Measurements from ENCODE around the gene ATF7. TPM values are rescaled to one million over a fixed set of nuclear protein-coding genes. Genes with fewer than 3 reads are reported as not detected.

ATF7 gene
- polyA plus RNA-seq, 2 of the 4 experiments (the other 2 are of a cell fraction) = 22.9 to 38.9 TPM

DNA sequence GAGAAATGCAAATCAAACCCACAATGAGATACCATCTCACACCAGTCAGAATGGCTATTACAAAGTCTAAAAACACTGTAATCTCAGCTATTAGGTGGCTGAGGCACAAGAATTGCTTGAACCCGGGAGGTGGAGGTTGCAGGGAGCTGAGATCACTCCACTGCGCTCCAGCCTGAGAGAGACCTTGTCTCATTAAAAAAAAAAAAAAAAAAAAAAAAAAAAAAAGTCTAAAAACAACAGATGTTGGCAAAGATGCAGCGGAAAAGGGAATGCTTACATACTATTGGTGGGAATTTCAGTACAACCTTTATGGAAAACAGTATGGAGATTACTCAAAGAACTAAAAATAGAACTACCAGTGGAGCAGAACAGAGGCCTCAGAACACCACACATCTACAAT, 19.0 kb upstream of the ATF7 start:
- TF ChIP-seq HEYL (CRISPR knock-in tag; IDR thresholded peaks at IDR 0.05) (no peak), TFCP2L1 (CRISPR knock-in tag; IDR thresholded peaks at IDR 0.05) (no peak), ESRRA (IDR thresholded peaks at IDR 0.05; ENCODE audit: borderline replicate concordance, low read length) (no peak), KDM5A (IDR thresholded peaks at IDR 0.05) (no peak), MYC (IDR thresholded peaks at IDR 0.05; ENCODE audit: borderline replicate concordance, low read length) (no peak), CEBPB (IDR thresholded peaks at IDR 0.05) (no peak), EHF (CRISPR knock-in tag; IDR thresholded peaks at IDR 0.05) (no peak), MAZ (IDR thresholded peaks at IDR 0.05; ENCODE audit: borderline replicate concordance, low read depth, low read length) (no peak), SREBF2 (IDR thresholded peaks at IDR 0.05) (no peak), GATA3 (IDR thresholded peaks at IDR 0.05; ENCODE audit: borderline replicate concordance) (no peak)
- TF ChIP-seq, protein P1, sequence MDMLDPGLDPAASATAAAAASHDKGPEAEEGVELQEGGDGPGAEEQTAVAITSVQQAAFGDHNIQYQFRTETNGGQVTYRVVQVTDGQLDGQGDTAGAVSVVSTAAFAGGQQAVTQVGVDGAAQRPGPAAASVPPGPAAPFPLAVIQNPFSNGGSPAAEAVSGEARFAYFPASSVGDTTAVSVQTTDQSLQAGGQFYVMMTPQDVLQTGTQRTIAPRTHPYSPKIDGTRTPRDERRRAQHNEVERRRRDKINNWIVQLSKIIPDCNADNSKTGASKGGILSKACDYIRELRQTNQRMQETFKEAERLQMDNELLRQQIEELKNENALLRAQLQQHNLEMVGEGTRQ (IDR thresholded peaks at IDR 0.05) = no peak
- TF ChIP-seq, protein P2, sequence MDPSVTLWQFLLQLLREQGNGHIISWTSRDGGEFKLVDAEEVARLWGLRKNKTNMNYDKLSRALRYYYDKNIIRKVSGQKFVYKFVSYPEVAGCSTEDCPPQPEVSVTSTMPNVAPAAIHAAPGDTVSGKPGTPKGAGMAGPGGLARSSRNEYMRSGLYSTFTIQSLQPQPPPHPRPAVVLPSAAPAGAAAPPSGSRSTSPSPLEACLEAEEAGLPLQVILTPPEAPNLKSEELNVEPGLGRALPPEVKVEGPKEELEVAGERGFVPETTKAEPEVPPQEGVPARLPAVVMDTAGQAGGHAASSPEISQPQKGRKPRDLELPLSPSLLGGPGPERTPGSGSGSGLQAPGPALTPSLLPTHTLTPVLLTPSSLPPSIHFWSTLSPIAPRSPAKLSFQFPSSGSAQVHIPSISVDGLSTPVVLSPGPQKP (IDR thresholded peaks at IDR 0.05; ENCODE audit: low read depth, low read length) = no peak
- TF ChIP-seq, protein P3, sequence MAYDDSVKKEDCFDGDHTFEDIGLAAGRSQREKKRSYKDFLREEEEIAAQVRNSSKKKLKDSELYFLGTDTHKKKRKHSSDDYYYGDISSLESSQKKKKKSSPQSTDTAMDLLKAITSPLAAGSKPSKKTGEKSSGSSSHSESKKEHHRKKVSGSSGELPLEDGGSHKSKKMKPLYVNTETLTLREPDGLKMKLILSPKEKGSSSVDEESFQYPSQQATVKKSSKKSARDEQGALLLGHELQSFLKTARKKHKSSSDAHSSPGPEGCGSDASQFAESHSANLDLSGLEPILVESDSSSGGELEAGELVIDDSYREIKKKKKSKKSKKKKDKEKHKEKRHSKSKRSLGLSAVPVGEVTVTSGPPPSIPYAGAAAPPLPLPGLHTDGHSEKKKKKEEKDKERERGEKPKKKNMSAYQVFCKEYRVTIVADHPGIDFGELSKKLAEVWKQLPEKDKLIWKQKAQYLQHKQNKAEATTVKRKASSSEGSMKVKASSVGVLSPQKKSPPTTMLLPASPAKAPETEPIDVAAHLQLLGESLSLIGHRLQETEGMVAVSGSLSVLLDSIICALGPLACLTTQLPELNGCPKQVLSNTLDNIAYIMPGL (CRISPR knock-in tag; IDR thresholded peaks at IDR 0.05; ENCODE audit: borderline replicate concordance) = no peak
- TF ChIP-seq, protein P4, sequence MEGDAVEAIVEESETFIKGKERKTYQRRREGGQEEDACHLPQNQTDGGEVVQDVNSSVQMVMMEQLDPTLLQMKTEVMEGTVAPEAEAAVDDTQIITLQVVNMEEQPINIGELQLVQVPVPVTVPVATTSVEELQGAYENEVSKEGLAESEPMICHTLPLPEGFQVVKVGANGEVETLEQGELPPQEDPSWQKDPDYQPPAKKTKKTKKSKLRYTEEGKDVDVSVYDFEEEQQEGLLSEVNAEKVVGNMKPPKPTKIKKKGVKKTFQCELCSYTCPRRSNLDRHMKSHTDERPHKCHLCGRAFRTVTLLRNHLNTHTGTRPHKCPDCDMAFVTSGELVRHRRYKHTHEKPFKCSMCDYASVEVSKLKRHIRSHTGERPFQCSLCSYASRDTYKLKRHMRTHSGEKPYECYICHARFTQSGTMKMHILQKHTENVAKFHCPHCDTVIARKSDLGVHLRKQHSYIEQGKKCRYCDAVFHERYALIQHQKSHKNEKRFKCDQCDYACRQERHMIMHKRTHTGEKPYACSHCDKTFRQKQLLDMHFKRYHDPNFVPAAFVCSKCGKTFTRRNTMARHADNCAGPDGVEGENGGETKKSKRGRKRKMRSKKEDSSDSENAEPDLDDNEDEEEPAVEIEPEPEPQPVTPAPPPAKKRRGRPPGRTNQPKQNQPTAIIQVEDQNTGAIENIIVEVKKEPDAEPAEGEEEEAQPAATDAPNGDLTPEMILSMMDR (IDR thresholded peaks at IDR 0.05) = no peak
- TF ChIP-seq, protein P5, sequence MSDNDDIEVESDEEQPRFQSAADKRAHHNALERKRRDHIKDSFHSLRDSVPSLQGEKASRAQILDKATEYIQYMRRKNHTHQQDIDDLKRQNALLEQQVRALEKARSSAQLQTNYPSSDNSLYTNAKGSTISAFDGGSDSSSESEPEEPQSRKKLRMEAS (IDR thresholded peaks at IDR 0.05) = no peak
- ChIA-PET CTCF (interaction anchor here (0.6 kb wide), 1 partner anchor 122 kb away, joined by 3 read pairs; no protein-coding TSS in a partner anchor), POLR2A (no interaction called here)
- Histone ChIP-seq H3K4me3 (no peak overlapping the region), H3K4me1 (no peaks in the 10 kb centered on the region), H3K4me2 (no peak overlapping the region), H3K9me3 (no peaks in the 10 kb centered on the region), H3K27ac (no peak overlapping the region)
- 67% methylated on average over 3 of the region's 3 CpGs for WGBS (ENCODE audit: missing lambda C conversion rate)
- no peak for ATAC-seq
- DNase-seq (ENCODE audit: low read depth in 1 of 2, low spot score in 1 of 2) = no peak
- no peak for FAIRE-seq

DNA sequence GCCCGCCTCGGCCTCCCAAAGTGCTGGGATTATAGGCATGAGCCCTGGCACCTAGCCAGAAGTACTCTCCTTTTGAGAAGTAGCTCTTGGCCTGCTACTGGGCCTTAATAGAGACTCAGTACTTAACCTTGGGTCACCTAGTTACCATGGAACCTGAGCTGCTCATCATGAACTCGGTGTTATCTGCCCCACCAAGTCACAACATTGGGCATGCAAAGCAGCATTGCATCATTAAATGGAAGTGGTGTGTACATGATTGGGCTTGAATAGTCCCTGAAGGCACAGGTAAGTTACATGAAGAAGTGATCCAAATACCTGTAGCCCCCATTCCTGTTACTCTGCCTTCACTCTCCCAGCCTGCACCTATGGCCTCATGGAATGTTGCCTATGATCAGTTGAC, 18.0 kb upstream of the ATF7 start:
- ChIA-PET POLR2A (no interaction called here), CTCF (interaction anchor here (0.6 to 1.7 kb wide), 2 partner anchors 15 to 124 kb away, joined by 3 read pairs; no protein-coding TSS in a partner anchor)
- no peak overlapping the region for H3K27ac ChIP-seq
- ATAC-seq = no peak
- H3K4me2 ChIP-seq = no peak overlapping the region
- WGBS (ENCODE audit: missing lambda C conversion rate) = 68% methylated on average over 3 of the region's 3 CpGs
- no peak overlapping the region for H3K4me3 ChIP-seq
- TF ChIP-seq CHD4 (IDR thresholded peaks at IDR 0.05; ENCODE audit: borderline replicate concordance) = no peak
- TF ChIP-seq, protein P6, sequence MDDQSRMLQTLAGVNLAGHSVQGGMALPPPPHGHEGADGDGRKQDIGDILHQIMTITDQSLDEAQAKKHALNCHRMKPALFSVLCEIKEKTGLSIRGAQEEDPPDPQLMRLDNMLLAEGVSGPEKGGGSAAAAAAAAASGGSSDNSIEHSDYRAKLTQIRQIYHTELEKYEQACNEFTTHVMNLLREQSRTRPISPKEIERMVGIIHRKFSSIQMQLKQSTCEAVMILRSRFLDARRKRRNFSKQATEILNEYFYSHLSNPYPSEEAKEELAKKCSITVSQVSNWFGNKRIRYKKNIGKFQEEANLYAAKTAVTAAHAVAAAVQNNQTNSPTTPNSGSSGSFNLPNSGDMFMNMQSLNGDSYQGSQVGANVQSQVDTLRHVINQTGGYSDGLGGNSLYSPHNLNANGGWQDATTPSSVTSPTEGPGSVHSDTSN (IDR thresholded peaks at IDR 0.05) = no peak
- TF ChIP-seq, protein P2 (IDR thresholded peaks at IDR 0.05; ENCODE audit: low read depth, low read length) = no peak
- TF ChIP-seq ZFP36 (IDR thresholded peaks at IDR 0.05; ENCODE audit: borderline replicate concordance, partially characterized antibody) = no peak
- TF ChIP-seq BHLHE40 (IDR thresholded peaks at IDR 0.05; ENCODE audit: low read depth, low read length) = no peak
- TF ChIP-seq KDM5A (IDR thresholded peaks at IDR 0.05) = no peak
- TF ChIP-seq, protein P7, sequence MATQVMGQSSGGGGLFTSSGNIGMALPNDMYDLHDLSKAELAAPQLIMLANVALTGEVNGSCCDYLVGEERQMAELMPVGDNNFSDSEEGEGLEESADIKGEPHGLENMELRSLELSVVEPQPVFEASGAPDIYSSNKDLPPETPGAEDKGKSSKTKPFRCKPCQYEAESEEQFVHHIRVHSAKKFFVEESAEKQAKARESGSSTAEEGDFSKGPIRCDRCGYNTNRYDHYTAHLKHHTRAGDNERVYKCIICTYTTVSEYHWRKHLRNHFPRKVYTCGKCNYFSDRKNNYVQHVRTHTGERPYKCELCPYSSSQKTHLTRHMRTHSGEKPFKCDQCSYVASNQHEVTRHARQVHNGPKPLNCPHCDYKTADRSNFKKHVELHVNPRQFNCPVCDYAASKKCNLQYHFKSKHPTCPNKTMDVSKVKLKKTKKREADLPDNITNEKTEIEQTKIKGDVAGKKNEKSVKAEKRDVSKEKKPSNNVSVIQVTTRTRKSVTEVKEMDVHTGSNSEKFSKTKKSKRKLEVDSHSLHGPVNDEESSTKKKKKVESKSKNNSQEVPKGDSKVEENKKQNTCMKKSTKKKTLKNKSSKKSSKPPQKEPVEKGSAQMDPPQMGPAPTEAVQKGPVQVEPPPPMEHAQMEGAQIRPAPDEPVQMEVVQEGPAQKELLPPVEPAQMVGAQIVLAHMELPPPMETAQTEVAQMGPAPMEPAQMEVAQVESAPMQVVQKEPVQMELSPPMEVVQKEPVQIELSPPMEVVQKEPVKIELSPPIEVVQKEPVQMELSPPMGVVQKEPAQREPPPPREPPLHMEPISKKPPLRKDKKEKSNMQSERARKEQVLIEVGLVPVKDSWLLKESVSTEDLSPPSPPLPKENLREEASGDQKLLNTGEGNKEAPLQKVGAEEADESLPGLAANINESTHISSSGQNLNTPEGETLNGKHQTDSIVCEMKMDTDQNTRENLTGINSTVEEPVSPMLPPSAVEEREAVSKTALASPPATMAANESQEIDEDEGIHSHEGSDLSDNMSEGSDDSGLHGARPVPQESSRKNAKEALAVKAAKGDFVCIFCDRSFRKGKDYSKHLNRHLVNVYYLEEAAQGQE (IDR thresholded peaks at IDR 0.05) = no peak
- TF ChIP-seq ZC3H11A (IDR thresholded peaks at IDR 0.05) = no peak
- no peak for DNase-seq (ENCODE audit: low read depth in 1 of 2, low spot score in 1 of 2)
- no peaks in the 10 kb centered on the region for H3K9me3 ChIP-seq
- H3K4me1 ChIP-seq = no peaks in the 10 kb centered on the region
- FAIRE-seq = no peak
